Measurements from ENCODE around the gene CLEC4M. TPM values are rescaled to one million over a fixed set of nuclear protein-coding genes. Genes with fewer than 3 reads are reported as not detected.
"Not testable (repeated sequence)": the region's sequence is repeated elsewhere in the genome, so short reads cannot be mapped to it uniquely, and the experiment has no call there.

CLEC4M gene
- total RNA-seq, 1 donor from 2014 or later, result not detected

DNA sequence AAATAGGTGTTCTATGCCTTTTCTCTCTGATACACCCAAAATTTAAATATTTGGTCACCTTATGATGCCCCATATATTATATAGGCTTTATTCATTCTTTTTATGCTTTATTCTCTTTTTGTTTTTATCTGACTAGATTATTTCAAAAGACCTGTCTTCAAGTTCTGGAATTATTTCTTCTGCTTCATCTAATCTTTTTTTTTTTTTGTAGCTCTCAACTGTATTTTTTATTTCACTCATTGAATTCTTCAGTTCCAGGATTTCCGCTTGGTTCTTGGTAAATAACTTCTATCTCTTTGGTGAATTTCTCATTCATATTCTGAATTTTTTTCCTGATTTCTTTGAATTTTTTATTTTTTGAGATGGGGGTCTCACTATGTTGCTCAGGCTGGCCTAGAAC is 3.9 kb upstream of the CLEC4M start:
- Histone ChIP-seq H2AFZ (replicated peaks) (no peak overlapping the region), H3K4me2 (no peak overlapping the region), H3K27ac (no peak overlapping the region), H3K9ac (no peak overlapping the region), H3F3A (ENCODE audit: low read depth) (no peaks in the 10 kb centered on the region), H3K4me3 (no peak overlapping the region), H4K20me1 (ENCODE audit: low read depth) (no peaks in the 10 kb centered on the region), H3K4me1 (no peaks in the 10 kb centered on the region), H3K79me2 (ENCODE audit: low read depth) (no peaks in the 10 kb centered on the region), H3K36me3 (no peaks in the 10 kb centered on the region), H3K27me3 (no peaks in the 10 kb centered on the region), H3K9me3 (ENCODE audit: low read depth) (peaks cover 17% of the 10 kb centered on the region)
- H3K9me3 Mint-ChIP-seq, result peaks cover 40% of the 10 kb centered on the region
- no peaks in the 10 kb centered on the region for H3K36me3 Mint-ChIP-seq
- no peak overlapping the region for H3K27ac Mint-ChIP-seq
- TF ChIP-seq EZH2phosphoT487 (IDR thresholded peaks at IDR 0.05) (no peak), EZH2 (IDR thresholded peaks at IDR 0.05) (no peak)
- TF ChIP-seq, protein P1, sequence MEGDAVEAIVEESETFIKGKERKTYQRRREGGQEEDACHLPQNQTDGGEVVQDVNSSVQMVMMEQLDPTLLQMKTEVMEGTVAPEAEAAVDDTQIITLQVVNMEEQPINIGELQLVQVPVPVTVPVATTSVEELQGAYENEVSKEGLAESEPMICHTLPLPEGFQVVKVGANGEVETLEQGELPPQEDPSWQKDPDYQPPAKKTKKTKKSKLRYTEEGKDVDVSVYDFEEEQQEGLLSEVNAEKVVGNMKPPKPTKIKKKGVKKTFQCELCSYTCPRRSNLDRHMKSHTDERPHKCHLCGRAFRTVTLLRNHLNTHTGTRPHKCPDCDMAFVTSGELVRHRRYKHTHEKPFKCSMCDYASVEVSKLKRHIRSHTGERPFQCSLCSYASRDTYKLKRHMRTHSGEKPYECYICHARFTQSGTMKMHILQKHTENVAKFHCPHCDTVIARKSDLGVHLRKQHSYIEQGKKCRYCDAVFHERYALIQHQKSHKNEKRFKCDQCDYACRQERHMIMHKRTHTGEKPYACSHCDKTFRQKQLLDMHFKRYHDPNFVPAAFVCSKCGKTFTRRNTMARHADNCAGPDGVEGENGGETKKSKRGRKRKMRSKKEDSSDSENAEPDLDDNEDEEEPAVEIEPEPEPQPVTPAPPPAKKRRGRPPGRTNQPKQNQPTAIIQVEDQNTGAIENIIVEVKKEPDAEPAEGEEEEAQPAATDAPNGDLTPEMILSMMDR (IDR thresholded peaks at IDR 0.05), result no peak
- no peak overlapping the region for H3K4me3 Mint-ChIP-seq
- no peaks in the 10 kb centered on the region for H3K4me1 Mint-ChIP-seq
- peaks cover 19% of the 10 kb centered on the region for H3K27me3 Mint-ChIP-seq (ENCODE audit: insufficient read depth, low read depth)
- DNase-seq (ENCODE audit: low spot score), result no peak

DNA sequence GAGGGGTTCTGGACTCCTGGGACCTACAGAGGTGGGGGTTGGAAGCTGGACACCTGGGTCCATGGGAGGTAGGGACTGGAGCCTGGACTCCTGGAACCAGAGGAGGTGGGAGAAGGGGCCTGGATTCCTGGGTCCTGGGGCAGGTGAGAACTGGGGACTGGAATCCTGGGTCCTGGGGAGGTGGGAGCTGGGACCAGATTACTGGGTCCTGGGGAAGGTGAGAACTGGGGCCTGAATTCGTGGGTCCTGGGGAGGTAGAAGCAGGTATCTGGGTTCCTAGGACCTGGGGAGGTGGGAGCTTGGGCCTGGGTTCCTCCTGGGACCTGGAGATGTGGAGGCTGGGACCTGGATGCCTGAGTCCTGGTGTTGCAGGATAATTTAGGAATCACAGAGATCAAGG is 653 bp downstream of the CLEC4M start:
- H3K4me1 Mint-ChIP-seq, result no peaks in the 10 kb centered on the region
- Histone ChIP-seq H3K27me3 (peaks cover 11% of the 10 kb centered on the region), H4K20me1 (ENCODE audit: low read depth) (no peaks in the 10 kb centered on the region), H3K79me2 (ENCODE audit: low read depth) (no peaks in the 10 kb centered on the region), H3K27ac (no peak overlapping the region), H3K4me2 (no peak overlapping the region), H3K4me1 (no peaks in the 10 kb centered on the region), H3K9me3 (ENCODE audit: low read depth) (peaks cover 7% of the 10 kb centered on the region), H3K9ac (no peak overlapping the region), H3F3A (ENCODE audit: low read depth) (no peaks in the 10 kb centered on the region), H3K36me3 (no peaks in the 10 kb centered on the region), H3K4me3 (no peak overlapping the region), H2AFZ (replicated peaks) (no peak overlapping the region)
- TF ChIP-seq EZH2 (IDR thresholded peaks at IDR 0.05), result no peak
- TF ChIP-seq EZH2phosphoT487 (IDR thresholded peaks at IDR 0.05), result no peak
- TF ChIP-seq, protein P1 (IDR thresholded peaks at IDR 0.05), result no peak
- peaks cover 15% of the 10 kb centered on the region for H3K27me3 Mint-ChIP-seq (ENCODE audit: insufficient read depth, low read depth)
- H3K9me3 Mint-ChIP-seq, result peaks cover 32% of the 10 kb centered on the region
- no peak for DNase-seq (ENCODE audit: low spot score)
- H3K36me3 Mint-ChIP-seq, result no peaks in the 10 kb centered on the region
- no peak overlapping the region for H3K4me3 Mint-ChIP-seq
- H3K27ac Mint-ChIP-seq, result no peak overlapping the region

DNA sequence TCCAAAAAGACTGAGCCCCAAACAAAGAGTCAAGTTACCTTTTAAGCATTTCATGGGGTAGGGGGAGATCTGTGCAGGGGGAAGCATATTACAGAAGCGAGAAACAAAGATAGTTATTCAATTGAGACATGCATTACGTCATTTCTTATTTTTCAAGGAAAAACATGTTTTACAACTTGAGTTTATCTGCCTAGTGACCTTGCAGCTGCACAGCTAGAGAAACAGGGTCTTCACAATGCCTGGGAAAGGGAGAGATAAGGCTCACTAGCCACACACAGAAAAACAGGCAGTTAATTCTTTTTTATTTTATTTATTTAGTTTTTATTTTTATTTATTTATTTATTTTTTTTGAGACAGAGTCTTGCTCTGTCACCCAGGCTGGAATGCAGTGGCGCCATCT is 1.1 kb downstream of the CLEC4M start:
- not testable (repeated sequence) for H3F3A ChIP-seq (ENCODE audit: low read depth); H3K4me2 ChIP-seq; H3K27ac Mint-ChIP-seq; H3K27ac ChIP-seq; H3K4me3 ChIP-seq; H3K79me2 ChIP-seq (ENCODE audit: low read depth); H3K4me1 ChIP-seq; H3K9me3 ChIP-seq (ENCODE audit: low read depth); H3K4me3 Mint-ChIP-seq; DNase-seq (ENCODE audit: low spot score); H4K20me1 ChIP-seq (ENCODE audit: low read depth); H3K9ac ChIP-seq; H3K36me3 Mint-ChIP-seq; H3K36me3 ChIP-seq; H3K4me1 Mint-ChIP-seq; H2AFZ ChIP-seq (replicated peaks)
- Mint-ChIP-seq H3K27me3 (ENCODE audit: insufficient read depth, low read depth) (peaks cover 15% of the 10 kb centered on the region), H3K9me3 (peaks cover 27% of the 10 kb centered on the region)
- peaks cover 11% of the 10 kb centered on the region for H3K27me3 ChIP-seq

DNA sequence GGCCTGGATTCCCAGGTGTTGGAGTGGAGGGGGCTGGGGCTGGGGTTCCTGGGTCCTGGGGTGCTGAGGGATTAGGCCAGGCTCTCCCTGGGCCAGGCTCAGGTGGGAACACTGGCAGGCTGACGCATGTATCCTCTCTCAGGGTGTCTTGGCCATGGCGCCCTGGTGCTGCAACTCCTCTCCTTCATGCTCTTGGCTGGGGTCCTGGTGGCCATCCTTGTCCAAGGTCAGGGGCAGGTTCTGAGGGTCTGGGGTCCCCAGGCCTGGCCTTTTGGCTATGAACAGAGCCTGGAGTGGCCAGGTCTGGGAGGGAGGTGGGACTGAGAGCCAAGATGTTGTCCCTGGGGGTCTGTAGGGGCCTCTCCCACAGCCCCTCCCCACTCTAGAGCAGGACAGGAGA is 2.0 kb downstream of the CLEC4M start:
- not testable (repeated sequence) for H3K36me3 Mint-ChIP-seq

More for the DNA sequence above, 2.0 kb downstream of the CLEC4M start:
- H3K4me1 Mint-ChIP-seq; H3F3A ChIP-seq (ENCODE audit: low read depth); H3K4me3 ChIP-seq; DNase-seq (ENCODE audit: low spot score); H3K27ac Mint-ChIP-seq; H2AFZ ChIP-seq (replicated peaks); H4K20me1 ChIP-seq (ENCODE audit: low read depth); H3K4me2 ChIP-seq; H3K36me3 ChIP-seq; H3K4me3 Mint-ChIP-seq; H3K4me1 ChIP-seq; H3K9ac ChIP-seq; H3K9me3 ChIP-seq (ENCODE audit: low read depth); H3K79me2 ChIP-seq (ENCODE audit: low read depth); H3K27ac ChIP-seq: not testable (repeated sequence)
- Mint-ChIP-seq H3K27me3 (ENCODE audit: insufficient read depth, low read depth) (peaks cover 13% of the 10 kb centered on the region), H3K9me3 (peaks cover 19% of the 10 kb centered on the region)
- peaks cover 11% of the 10 kb centered on the region for H3K27me3 ChIP-seq

All from neural progenitor cell (in vitro differentiated cells).